Upper lobe of left lung (tissue), 6 donors: Measurements from ENCODE around the gene PDIK1L. TPM values are rescaled to one million over a fixed set of nuclear protein-coding genes. Genes with fewer than 3 reads are reported as not detected.
"Not testable (repeated sequence)": the region's sequence is repeated elsewhere in the genome, so short reads cannot be mapped to it uniquely, and the experiment has no call there.

Source experiments
- ATAC-seq, 2 donors: fragments of 200-7000 bp; cut with Tn5 transposase; one replicate each; pipeline ENCODE4 v1.9.1; 2022; ENCODE audit warnings: mild to moderate bottlenecking in 2 of 2, moderate library complexity in 2 of 2; ENCODE audit not compliant: low FRiP score in 2 of 2
- DNase-seq, 2 donors: peaks; one replicate each; pipeline ENCODE4 v3.0.0-alpha.2; 2019 to 2020
- H3K27ac ChIP-seq, 4 donors: fragments of 200-600 bp; sonication (generic); one replicate each; pipeline ENCODE4 v1.5.1; 2016 to 2019
- H3K27me3 ChIP-seq, 4 donors: fragments of 200-600 bp; sonication (generic); one replicate each; pipeline ENCODE4 v1.5.1; 2017 to 2019
- H3K36me3 ChIP-seq, 4 donors: fragments of 200-600 bp; sonication (generic); one replicate each; pipeline ENCODE4 v1.5.1; 2016 to 2019
- H3K4me1 ChIP-seq, 4 donors: fragments of 200-600 bp; sonication (generic); one replicate each; pipeline ENCODE4 v1.5.1; 2018 to 2019
- H3K4me3 ChIP-seq, 4 donors: fragments of 200-600 bp; sonication (generic); one replicate each; pipeline ENCODE4 v1.5.1; 2017 to 2019; ENCODE audit warnings: mild to moderate bottlenecking in 2 of 4, moderate library complexity in 1 of 4
- H3K9me3 ChIP-seq, 4 donors: fragments of 200-600 bp; sonication (generic); one replicate each; pipeline ENCODE4 v1.5.1; 2018 to 2019
- EP300 ChIP-seq, 4 donors: sonication (generic); formaldehyde crosslinking; IDR thresholded peaks; one replicate each; pipeline ENCODE4 v1.5.1; 2017; ENCODE audit warnings: antibody characterized with exemption in 4 of 4, control low read depth in 2 of 4
- POLR2A ChIP-seq, 4 donors: fragments of 450-650 bp; IDR thresholded peaks; one replicate each; pipeline ENCODE4 v1.5.1; 2016 to 2017; ENCODE audit warnings: antibody characterized with exemption in 4 of 4, mild to moderate bottlenecking in 2 of 4
- POLR2AphosphoS5 ChIP-seq, 2 donors: sonication (generic); formaldehyde crosslinking; IDR thresholded peaks; one replicate each; pipeline ENCODE4 v1.5.1; 2017; ENCODE audit warnings: antibody characterized with exemption in 2 of 2
- WGBS, 2 donors: methylation state at CpG; one replicate each; pipeline ENCODE4 v1.1.5; 2017 to 2018; 5-methylcytosine and 5-hydroxymethylcytosine counted together
- total RNA-seq, 6 donors: library from RNA; depleted of rRNA in 4 of 6; stranded (reverse); fragments of >200 nt in 4 of 6; gene quantifications; one replicate each; pipeline versions ENCODE4 v1.1.0 to v1.2.1, GENCODE V29; 2016 to 2021
- TF ChIP-seq, protein P1 (sequence below), 6 experiments: fragments of 450-650 bp in 4 of 6; fragments of 200-600 bp in 2 of 6; sonication (generic) in 2 of 6; IDR thresholded peaks; one replicate each; pipeline ENCODE4 v1.5.1; 2016 to 2019; ENCODE audit warnings: antibody characterized with exemption in 6 of 6
- donor health status: DM: no; HTN: no; CAD: no; lungs with moderate emphysema.
- donor health status: DM: no; HTN: yes; CAD: no; lungs with severe emphysema.

Gene PDIK1L
- total RNA-seq, 6 donors from 2014 or later: 1.7 to 12.0 (median 8.8) TPM

- Histone ChIP-seq H3K36me3 (no peaks in the 10 kb centered on the region), H3K4me1 (peaks cover 4 to 15% (median 11%) of the 10 kb centered on the region in 4 donors), H3K9me3 (no peaks in the 10 kb centered on the region), H3K27ac (peak overlapping the region in 1 of 4 donors; percentile 40), H3K4me3 (no peak overlapping the region), H3K27me3 (no peaks in the 10 kb centered on the region)
- TF ChIP-seq POLR2AphosphoS5 (IDR thresholded peaks at IDR 0.05) (no peak), POLR2A (IDR thresholded peaks at IDR 0.05) (no peak), EP300 (IDR thresholded peaks at IDR 0.05) (no peak)
- TF ChIP-seq, protein P1, sequence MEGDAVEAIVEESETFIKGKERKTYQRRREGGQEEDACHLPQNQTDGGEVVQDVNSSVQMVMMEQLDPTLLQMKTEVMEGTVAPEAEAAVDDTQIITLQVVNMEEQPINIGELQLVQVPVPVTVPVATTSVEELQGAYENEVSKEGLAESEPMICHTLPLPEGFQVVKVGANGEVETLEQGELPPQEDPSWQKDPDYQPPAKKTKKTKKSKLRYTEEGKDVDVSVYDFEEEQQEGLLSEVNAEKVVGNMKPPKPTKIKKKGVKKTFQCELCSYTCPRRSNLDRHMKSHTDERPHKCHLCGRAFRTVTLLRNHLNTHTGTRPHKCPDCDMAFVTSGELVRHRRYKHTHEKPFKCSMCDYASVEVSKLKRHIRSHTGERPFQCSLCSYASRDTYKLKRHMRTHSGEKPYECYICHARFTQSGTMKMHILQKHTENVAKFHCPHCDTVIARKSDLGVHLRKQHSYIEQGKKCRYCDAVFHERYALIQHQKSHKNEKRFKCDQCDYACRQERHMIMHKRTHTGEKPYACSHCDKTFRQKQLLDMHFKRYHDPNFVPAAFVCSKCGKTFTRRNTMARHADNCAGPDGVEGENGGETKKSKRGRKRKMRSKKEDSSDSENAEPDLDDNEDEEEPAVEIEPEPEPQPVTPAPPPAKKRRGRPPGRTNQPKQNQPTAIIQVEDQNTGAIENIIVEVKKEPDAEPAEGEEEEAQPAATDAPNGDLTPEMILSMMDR (IDR thresholded peaks at IDR 0.05): no peak
- DNase-seq: no peak
- 93 to 98% methylated on average over 4 of the region's 4 CpGs for WGBS, 2 donors
- no peak for ATAC-seq
Observed at GRCh38 chr1:26098602-26099001, 13.0 kb upstream of the PDIK1L start.

GRCh38 chr1:26099780-26100179 is 11.8 kb upstream of the PDIK1L start:
- WGBS, 2 donors: 85 to 92% methylated on average over 3 of the region's 3 CpGs
- ATAC-seq (no peak), DNase-seq (no peak)
- Histone ChIP-seq H3K9me3 (no peaks in the 10 kb centered on the region), H3K27me3 (no peaks in the 10 kb centered on the region), H3K4me1 (peaks cover 0 to 5% (median 4%) of the 10 kb centered on the region in 4 donors), H3K36me3 (no peaks in the 10 kb centered on the region), H3K27ac (no peak overlapping the region), H3K4me3 (no peak overlapping the region)
- TF ChIP-seq, protein P1 (IDR thresholded peaks at IDR 0.05): no peak
- TF ChIP-seq POLR2A (IDR thresholded peaks at IDR 0.05) (no peak), POLR2AphosphoS5 (IDR thresholded peaks at IDR 0.05) (no peak), EP300 (IDR thresholded peaks at IDR 0.05) (no peak)

DNA sequence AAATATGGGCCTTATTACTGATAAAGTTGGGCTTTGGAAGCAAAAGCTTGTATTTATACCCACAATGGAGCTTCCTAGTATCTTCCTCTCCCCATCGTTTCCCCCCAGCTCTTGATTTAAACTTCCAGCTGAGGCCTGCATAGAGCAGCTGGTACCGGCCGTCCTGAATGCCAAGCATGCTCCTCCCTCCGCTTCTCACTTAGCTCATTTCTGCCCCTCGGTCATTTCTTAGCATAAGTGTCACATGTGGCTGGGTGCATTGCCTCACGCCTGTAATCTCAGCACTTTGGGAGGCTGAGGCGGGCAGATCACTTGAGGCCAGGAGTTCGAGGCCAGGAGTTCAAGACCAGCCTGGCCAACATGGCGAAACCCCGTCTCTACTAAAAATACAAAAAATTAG is 11.4 kb upstream of the PDIK1L start:
- peak in 1 of 2 donors; percentile 6 for DNase-seq
- WGBS, 2 donors: 78 to 83% methylated on average over 10 of the region's 10 CpGs
- not testable (repeated sequence) for H3K4me3 ChIP-seq

DNA sequence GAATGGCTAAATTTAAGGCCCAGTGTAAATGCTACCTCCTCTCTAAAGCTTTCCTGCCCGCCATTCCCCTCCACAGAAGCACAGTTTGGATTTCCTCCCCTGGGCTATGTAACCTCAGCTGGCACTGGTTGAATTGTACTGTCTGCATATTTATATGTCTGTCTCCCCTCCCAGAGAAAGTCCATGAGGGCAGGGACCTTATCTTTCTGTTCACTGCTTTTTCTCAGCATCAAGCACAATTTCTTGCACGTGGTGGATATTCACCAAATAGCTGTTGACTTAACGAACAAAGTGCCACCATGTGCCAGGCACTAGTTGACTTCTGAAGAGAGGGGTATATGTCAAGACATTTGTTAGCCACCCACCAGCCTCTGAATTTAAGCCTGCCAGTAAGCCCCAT is 9.5 kb upstream of the PDIK1L start:
- H3K4me1 ChIP-seq: no peaks in the 10 kb centered on the region
- ATAC-seq: no peak
- TF ChIP-seq, protein P1 (IDR thresholded peaks at IDR 0.05): no peak
- no peak for TF ChIP-seq EP300 (IDR thresholded peaks at IDR 0.05)
- no peaks in the 10 kb centered on the region for H3K36me3 ChIP-seq
- no peak overlapping the region for H3K27ac ChIP-seq
- no peaks in the 10 kb centered on the region for H3K9me3 ChIP-seq
- WGBS, 2 donors: 84 to 88% methylated on average over 3 of the region's 3 CpGs
- DNase-seq: peak in 1 of 2 donors; percentile 2
- no peaks in the 10 kb centered on the region for H3K27me3 ChIP-seq
- no peak overlapping the region for H3K4me3 ChIP-seq

More for the DNA sequence above, 11.4 kb upstream of the PDIK1L start:
- H3K27ac ChIP-seq, H3K27me3 ChIP-seq, H3K36me3 ChIP-seq, ATAC-seq, H3K4me1 ChIP-seq, H3K9me3 ChIP-seq: not testable (repeated sequence)

DNA sequence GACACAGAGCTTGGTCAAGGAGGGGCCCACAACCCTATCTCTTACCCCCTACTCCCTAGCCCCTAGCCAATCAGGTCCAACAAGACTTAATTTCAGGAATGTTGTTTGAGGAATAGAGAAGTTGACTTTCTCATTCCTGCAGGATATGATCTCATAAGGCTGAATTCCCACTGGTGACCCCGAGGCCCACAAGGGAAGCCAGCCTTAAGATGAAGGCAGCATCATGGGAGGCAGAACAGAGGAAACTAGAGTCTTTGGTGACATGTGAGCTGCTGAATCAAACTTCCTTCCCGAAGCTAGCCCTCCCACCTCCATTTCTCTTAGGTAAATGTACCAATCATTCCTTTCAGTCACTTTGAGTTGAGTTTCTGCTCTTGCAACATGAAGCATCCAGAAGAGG is 9.1 kb upstream of the PDIK1L start:
- 49 to 59% methylated on average over 2 of the region's 2 CpGs for WGBS, 2 donors
- no peaks in the 10 kb centered on the region for H3K36me3 ChIP-seq
- no peak for TF ChIP-seq POLR2A (IDR thresholded peaks at IDR 0.05)
- TF ChIP-seq, protein P1 (IDR thresholded peaks at IDR 0.05): no peak
- TF ChIP-seq EP300 (IDR thresholded peaks at IDR 0.05): no peak
- TF ChIP-seq POLR2AphosphoS5 (IDR thresholded peaks at IDR 0.05): no peak
- no peaks in the 10 kb centered on the region for H3K9me3 ChIP-seq
- H3K27me3 ChIP-seq: no peaks in the 10 kb centered on the region
- ATAC-seq (no peak), DNase-seq (peak in 1 of 2 donors; percentile 0)
- H3K4me3 ChIP-seq: no peak overlapping the region
- H3K27ac ChIP-seq: no peak overlapping the region
- H3K4me1 ChIP-seq: no peaks in the 10 kb centered on the region
